H9 (cell line): ENCODE data around the gene TRIM51G. TPM values are rescaled to one million over a fixed set of nuclear protein-coding genes. Genes with fewer than 3 reads are reported as not detected.
"Not testable (repeated sequence)": the region's sequence is repeated elsewhere in the genome, so short reads cannot be mapped to it uniquely, and the experiment has no call there.

Experiments
- DNase-seq: peaks from one replicate; pipeline ENCODE4 v3.0.0-alpha.2; 2017
- H2AFZ ChIP-seq: one replicate; pipeline ENCODE4 v1.6.1; 2013; ENCODE audit warnings: mild to moderate bottlenecking, low read length, control low read depth, moderate library complexity
- H2AK5ac ChIP-seq: 2 replicates; pipeline ENCODE4 v1.6.1; 2013; ENCODE audit warnings: low read length, control low read depth, mixed read lengths; ENCODE audit not compliant: insufficient read length
- H2BK120ac ChIP-seq: one replicate; pipeline ENCODE4 v1.6.1; 2013; ENCODE audit warnings: low read depth, mild to moderate bottlenecking, low read length, control low read depth, inconsistent platforms; ENCODE audit not compliant: poor library complexity, severe bottlenecking
- H2BK12ac ChIP-seq: 2 replicates; pipeline ENCODE4 v1.6.1; 2013; ENCODE audit warnings: low read length, control low read depth, mixed read lengths, low read depth; ENCODE audit not compliant: insufficient read length
- H2BK15ac ChIP-seq: 2 replicates; pipeline ENCODE4 v1.6.1; 2013; ENCODE audit warnings: low read depth, low read length, control low read depth
- H2BK20ac ChIP-seq: one replicate; pipeline ENCODE4 v1.6.1; 2013; ENCODE audit warnings: low read depth, mild to moderate bottlenecking, low read length, control low read depth, inconsistent platforms; ENCODE audit not compliant: poor library complexity, severe bottlenecking
- H2BK5ac ChIP-seq: 2 replicates; pipeline ENCODE4 v1.6.1; 2013; ENCODE audit warnings: low read length, control low read depth, mixed read lengths; ENCODE audit not compliant: insufficient read length
- H3K14ac ChIP-seq: 2 replicates; pipeline ENCODE4 v1.6.1; 2013; ENCODE audit warnings: low read length, control low read depth; ENCODE audit not compliant: insufficient read depth
- H3K18ac ChIP-seq: 2 replicates; pipeline ENCODE4 v1.6.1; 2013; ENCODE audit warnings: low read depth, mild to moderate bottlenecking, mixed read lengths, low read length, control low read depth; ENCODE audit not compliant: insufficient read length
- H3K23ac ChIP-seq: 2 replicates; pipeline ENCODE4 v1.6.1; 2013; ENCODE audit warnings: low read length, control low read depth, mixed read lengths, low read depth; ENCODE audit not compliant: insufficient read length
- H3K23me2 ChIP-seq: 2 replicates; pipeline ENCODE4 v1.6.1; 2013; ENCODE audit warnings: low read depth, mild to moderate bottlenecking, mixed read lengths, low read length, control low read depth; ENCODE audit not compliant: insufficient read length, poor library complexity, severe bottlenecking
- H3K27ac ChIP-seq: 2 replicates; pipeline ENCODE4 v1.5.1; 2013; ENCODE audit warnings: low read length, control low read depth, mixed read lengths, low read depth; ENCODE audit not compliant: insufficient read length
- H3K27me3 ChIP-seq: 2 replicates; pipeline ENCODE4 v1.6.1; 2013; ENCODE audit warnings: low read length, control low read depth, inconsistent platforms; ENCODE audit not compliant: insufficient read depth
- H3K4ac ChIP-seq: 2 replicates; pipeline ENCODE4 v1.6.1; 2013; ENCODE audit warnings: low read depth, mild to moderate bottlenecking, control low read depth, inconsistent platforms, low read length, moderate library complexity
- H3K4me1 ChIP-seq: 2 replicates; pipeline ENCODE4 v1.6.1; 2013; ENCODE audit warnings: low read length, control low read depth, inconsistent platforms; ENCODE audit not compliant: insufficient read depth
- H3K4me2 ChIP-seq: 2 replicates; pipeline ENCODE4 v1.6.1; 2013; ENCODE audit warnings: low read length, control low read depth, mixed read lengths; ENCODE audit not compliant: insufficient read length, insufficient read depth
- H3K56ac ChIP-seq: 2 replicates; pipeline ENCODE4 v1.6.1; 2013; ENCODE audit warnings: low read depth, mild to moderate bottlenecking, mixed read lengths, low read length, control low read depth; ENCODE audit not compliant: insufficient read length
- H3K79me1 ChIP-seq: 2 replicates; pipeline ENCODE4 v1.6.1; 2013; ENCODE audit warnings: low read depth, mild to moderate bottlenecking, moderate library complexity, low read length, control low read depth, inconsistent platforms; ENCODE audit not compliant: insufficient read depth, poor library complexity, severe bottlenecking
- H3K79me2 ChIP-seq: 2 replicates; pipeline ENCODE4 v1.6.1; 2013; ENCODE audit warnings: low read length, control low read depth, inconsistent platforms; ENCODE audit not compliant: insufficient read depth
- H3K9ac ChIP-seq: 2 replicates; pipeline ENCODE4 v1.6.1; 2013; ENCODE audit warnings: low read length, control low read depth, mixed read lengths; ENCODE audit not compliant: insufficient read length; ENCODE audit errors: extremely low read depth
- H3K9me3 ChIP-seq: one replicate; pipeline ENCODE4 v1.6.1; 2013; ENCODE audit warnings: low read depth, low read length, inconsistent platforms; ENCODE audit not compliant: control insufficient read depth
- H3T11ph ChIP-seq: one replicate; pipeline ENCODE4 v1.6.1; 2013; ENCODE audit warnings: mild to moderate bottlenecking, low read length, control low read depth, inconsistent platforms
- H4K20me1 ChIP-seq: one replicate; pipeline ENCODE4 v1.6.1; 2013; ENCODE audit not compliant: control insufficient read depth, insufficient read length, insufficient read depth
- H4K5ac ChIP-seq: 2 replicates; pipeline ENCODE4 v1.6.1; 2013; ENCODE audit warnings: low read depth, mild to moderate bottlenecking, mixed read lengths, low read length, control low read depth; ENCODE audit not compliant: insufficient read length
- H4K8ac ChIP-seq: replicated peaks from 2 replicates; pipeline ENCODE4 v1.6.1; 2013; ENCODE audit warnings: low read length, control low read depth, mixed read lengths, low read depth; ENCODE audit not compliant: insufficient read length
- H4K91ac ChIP-seq: 2 replicates; pipeline ENCODE4 v1.6.1; 2013; ENCODE audit warnings: low read depth, mild to moderate bottlenecking, moderate library complexity, mixed read lengths, low read length, control low read depth; ENCODE audit not compliant: insufficient read length
- H3K27ac Mint-ChIP-seq, 3 experiments: 2 replicates in 2 of 3; 3 replicates in 1 of 3; pipeline ENCODE4 v1.8.0; 2020 to 2021; ENCODE audit warnings: mixed read lengths in 3 of 3, mild to moderate bottlenecking in 1 of 3, moderate library complexity in 1 of 3
- H3K27me3 Mint-ChIP-seq: 2 replicates; pipeline ENCODE4 v1.8.0; 2021; ENCODE audit warnings: low read depth, mild to moderate bottlenecking, moderate library complexity, mixed read lengths
- H3K36me3 Mint-ChIP-seq, 3 experiments: 2 replicates in 2 of 3; 3 replicates in 1 of 3; pipeline ENCODE4 v1.8.0; 2020 to 2021; ENCODE audit warnings: low read depth in 3 of 3, mixed read lengths in 3 of 3; ENCODE audit not compliant: insufficient read depth in 1 of 3
- H3K4me1 Mint-ChIP-seq, 2 experiments: 2 replicates each; pipeline ENCODE4 v1.8.0; 2020; ENCODE audit warnings: mixed read lengths in 2 of 2
- H3K4me3 Mint-ChIP-seq, 2 experiments: 2 replicates in 1 of 2; 3 replicates in 1 of 2; pipeline ENCODE4 v1.8.0; 2020 to 2021; ENCODE audit warnings: mild to moderate bottlenecking in 2 of 2, mixed read lengths in 2 of 2, moderate library complexity in 1 of 2
- H3K9me3 Mint-ChIP-seq, 2 experiments: 2 replicates in 1 of 2; 3 replicates in 1 of 2; pipeline ENCODE4 v1.8.0; 2020; ENCODE audit warnings: mild to moderate bottlenecking in 2 of 2, mixed read lengths in 2 of 2, moderate library complexity in 1 of 2
- WGBS: extraction: QIAGEN DNeasy Blood & Tissue Kit; methylation state at CpG from one replicate; pipeline ENCODE4 v1.1.7; 2013; ENCODE audit warnings: missing lambda C conversion rate, low lambda C conversion rate, mixed read lengths; ENCODE audit not compliant: insufficient read length; ENCODE audit errors: extremely low coverage; 5-methylcytosine and 5-hydroxymethylcytosine counted together
- total RNA-seq: library from RNA; stranded (reverse); gene quantifications from 2 replicates; pipeline ENCODE4 v1.2.1, GENCODE V29; 2021

The TRIM51G gene
- total RNA-seq, 1 experiment from 2014 or later, result not detected

DNA sequence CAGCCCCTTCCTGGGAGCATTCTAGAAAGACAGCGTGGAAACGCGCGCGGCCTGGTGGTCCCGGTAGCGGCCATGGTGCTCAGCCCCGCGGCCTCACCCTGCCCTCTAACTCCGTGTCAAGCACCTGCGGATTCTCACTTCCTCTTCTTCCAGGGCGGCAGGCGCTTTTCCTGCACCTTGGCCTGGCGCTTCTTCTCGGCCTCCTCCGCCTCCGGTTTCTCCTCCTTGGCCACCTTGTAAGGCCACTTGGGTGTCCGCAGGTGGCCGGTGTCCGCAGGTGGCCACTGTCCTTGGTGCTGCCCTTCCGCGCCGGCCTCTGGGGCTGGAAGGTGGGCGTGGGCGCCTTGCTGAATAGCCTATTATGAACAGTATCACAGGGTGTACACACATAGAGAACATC is 15.1 kb downstream of the TRIM51G start:
- H2BK120ac ChIP-seq, H3K23ac ChIP-seq, H3K36me3 Mint-ChIP-seq, H4K5ac ChIP-seq, H3K23me2 ChIP-seq, H3T11ph ChIP-seq, DNase-seq, H2AK5ac ChIP-seq, H3K27ac Mint-ChIP-seq, H3K4me1 Mint-ChIP-seq, H3K9ac ChIP-seq, H3K27me3 ChIP-seq, H4K91ac ChIP-seq, H3K79me2 ChIP-seq, H3K56ac ChIP-seq, H2BK20ac ChIP-seq, H3K4me1 ChIP-seq, H3K18ac ChIP-seq, H3K4me2 ChIP-seq, H2BK12ac ChIP-seq, H2BK5ac ChIP-seq, H4K20me1 ChIP-seq, H3K79me1 ChIP-seq, H3K4me3 Mint-ChIP-seq, H2AFZ ChIP-seq, H3K14ac ChIP-seq, H3K4ac ChIP-seq, H3K27ac ChIP-seq, H3K27me3 Mint-ChIP-seq, H4K8ac ChIP-seq, H2BK15ac ChIP-seq: not testable (repeated sequence)
- peaks cover 37% of the 10 kb centered on the region for H3K9me3 ChIP-seq
- H3K9me3 Mint-ChIP-seq, result peaks cover 73 to 74% of the 10 kb centered on the region in 2 experiments
- WGBS, result no CpG with 5 or more reads among the region's 25 CpGs

DNA sequence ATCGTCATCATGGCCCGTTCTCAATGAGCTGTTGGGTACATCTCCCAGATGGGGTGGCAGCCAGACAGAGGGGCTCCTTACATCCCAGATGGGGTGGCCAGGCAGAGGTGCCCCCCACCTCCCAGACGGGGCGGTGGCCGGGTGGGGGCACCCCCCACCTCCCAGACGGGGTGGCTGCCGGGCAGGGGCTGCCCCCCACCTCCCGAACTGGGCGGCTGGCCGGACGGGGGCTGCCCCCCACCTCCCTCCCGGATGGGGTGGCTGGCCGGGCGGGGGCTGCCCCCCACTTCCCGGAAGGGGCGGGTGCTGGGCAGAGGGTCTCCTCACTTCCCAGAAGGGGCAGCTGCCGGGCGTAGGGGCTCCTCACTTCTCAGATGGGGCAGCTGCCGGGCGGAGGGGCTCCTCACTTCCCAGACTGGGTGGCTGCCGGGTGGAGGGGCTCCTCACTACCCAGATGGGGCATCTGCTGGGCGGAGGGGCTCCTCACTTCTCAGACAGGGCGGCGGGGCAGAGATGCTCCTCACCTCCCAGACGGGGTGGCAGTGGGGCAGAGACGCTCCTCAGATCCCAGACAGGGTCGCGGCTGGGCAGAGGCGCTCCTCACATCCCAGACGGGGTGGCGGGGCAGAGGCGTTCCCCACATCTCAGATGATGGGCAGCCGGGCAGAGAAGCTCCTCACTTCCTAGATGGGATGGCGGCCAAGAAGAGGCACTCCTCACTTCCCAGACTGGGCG is 28.2 kb downstream of the TRIM51G start:
- H3K4ac ChIP-seq, H2BK15ac ChIP-seq, H2BK20ac ChIP-seq, H3K4me3 Mint-ChIP-seq, H3K4me1 ChIP-seq, H3K56ac ChIP-seq, H3K23ac ChIP-seq, H2BK12ac ChIP-seq, H3K23me2 ChIP-seq, DNase-seq, H3K79me2 ChIP-seq, H3T11ph ChIP-seq, H2AFZ ChIP-seq, H3K27me3 ChIP-seq, H3K4me2 ChIP-seq, H3K14ac ChIP-seq, H2BK5ac ChIP-seq, H3K4me1 Mint-ChIP-seq, H3K27ac Mint-ChIP-seq, H3K27me3 Mint-ChIP-seq, H4K8ac ChIP-seq, H4K20me1 ChIP-seq, H4K91ac ChIP-seq, H3K9ac ChIP-seq, H3K18ac ChIP-seq, H2BK120ac ChIP-seq, H3K27ac ChIP-seq, H3K79me1 ChIP-seq, H4K5ac ChIP-seq, H2AK5ac ChIP-seq: not testable (repeated sequence)
- no CpG with 5 or more reads among the region's 35 CpGs for WGBS
- Mint-ChIP-seq H3K9me3 (peaks cover 72 to 87% of the 10 kb centered on the region in 2 experiments), H3K36me3 (peaks cover 0 to 15% (median 4%) of the 10 kb centered on the region in 3 experiments; a peak in 4 of 7 replicates)
- peaks cover 14% of the 10 kb centered on the region for H3K9me3 ChIP-seq
